NK-92 treated with Interleukin-12 subunit alpha and Interleukin-12 subunit beta, amount 100 ng/mL, for 24 hours (cell line): ENCODE results near the gene FGFR2.

Experiments
- DNase-seq: peaks from one replicate; lab custom pipeline; 2025; lab: John Stamatoyannopoulos, UW

FGFR2 gene

DNA sequence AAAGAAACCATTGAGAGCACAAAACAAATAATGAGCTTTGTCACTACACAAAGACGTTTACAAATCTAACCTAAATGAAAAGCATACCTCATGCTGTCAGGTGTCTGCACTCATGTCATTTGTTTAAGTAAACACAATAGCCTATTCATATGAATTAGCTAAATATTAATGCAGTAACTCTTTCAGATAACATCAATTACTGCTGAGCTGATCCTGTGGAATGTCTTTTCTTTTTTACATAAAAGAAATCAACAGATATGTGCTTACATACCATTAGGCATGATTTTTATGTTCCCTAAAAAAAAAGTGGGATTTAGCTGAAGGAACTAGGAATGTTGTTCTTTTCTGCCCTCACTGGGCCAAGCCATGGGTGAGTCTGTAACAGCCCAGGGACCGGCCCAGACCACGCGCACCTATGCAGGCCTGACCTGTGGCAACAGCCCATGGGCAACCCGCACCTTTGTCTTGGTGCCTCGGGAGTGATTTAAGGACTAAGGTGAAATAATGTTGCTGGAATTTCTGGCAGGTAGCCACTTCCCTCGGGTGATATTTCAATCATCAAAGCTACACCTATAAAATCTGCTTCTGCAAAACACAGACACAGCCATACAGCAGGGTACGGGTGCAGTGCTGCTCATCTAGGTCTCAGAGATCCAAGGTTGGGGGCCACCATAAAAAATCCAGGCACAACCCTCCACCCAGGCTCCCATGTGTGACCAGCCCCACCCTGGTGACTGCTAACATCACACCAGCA is 44.6 kb downstream of the FGFR2 start:
- no peak for DNase-seq

DNA sequence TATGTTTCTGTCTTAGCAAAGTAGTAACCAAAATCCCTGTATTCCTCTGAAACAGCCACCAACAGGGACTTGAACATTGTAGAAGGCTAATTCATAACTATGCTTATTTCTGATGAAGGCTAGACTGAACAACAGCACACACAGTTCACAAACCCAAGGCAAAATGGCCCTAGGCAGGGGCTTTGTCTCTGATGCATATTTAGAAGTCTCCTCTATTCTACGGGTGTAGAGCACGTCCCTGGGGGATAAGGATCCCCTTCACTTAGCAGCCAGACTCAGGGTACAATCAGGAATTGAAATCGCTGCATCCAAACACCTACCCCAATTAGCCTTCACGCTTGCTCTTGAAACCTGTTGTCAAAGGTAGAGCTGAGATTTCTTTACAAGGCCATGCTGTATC is 45.5 kb downstream of the FGFR2 start:
- no peak for DNase-seq

- DNase-seq = no peak
Observed at GRCh38 chr10:121551210-121551885, 46.9 kb downstream of the FGFR2 start.

DNA sequence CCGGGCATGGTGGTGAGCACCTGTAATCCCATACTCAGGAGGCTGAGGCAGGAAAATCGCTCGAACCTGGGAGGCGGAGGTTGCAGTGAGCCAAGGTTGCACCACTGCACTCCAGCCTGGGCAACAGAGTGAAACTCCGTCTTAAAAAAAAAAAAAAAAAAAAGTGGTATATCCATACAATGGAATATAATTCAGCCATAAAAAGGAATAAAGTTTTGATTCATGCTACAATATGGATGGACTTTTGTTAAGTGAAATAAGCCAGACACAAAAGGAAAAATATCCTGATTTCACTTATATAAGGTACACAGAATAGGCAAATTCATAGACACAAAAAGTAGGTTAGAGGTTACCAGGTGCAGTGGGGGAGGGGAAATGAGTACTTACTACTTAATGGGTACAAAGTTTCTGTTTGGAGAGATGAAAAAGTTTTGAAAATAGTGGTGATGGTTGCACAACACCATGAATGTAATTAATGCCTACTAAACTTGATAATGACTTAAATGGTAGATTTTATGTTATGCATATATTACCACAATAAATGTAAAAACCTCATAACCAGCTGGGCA is 53.9 kb downstream of the FGFR2 start:
- DNase-seq = no peak

DNA sequence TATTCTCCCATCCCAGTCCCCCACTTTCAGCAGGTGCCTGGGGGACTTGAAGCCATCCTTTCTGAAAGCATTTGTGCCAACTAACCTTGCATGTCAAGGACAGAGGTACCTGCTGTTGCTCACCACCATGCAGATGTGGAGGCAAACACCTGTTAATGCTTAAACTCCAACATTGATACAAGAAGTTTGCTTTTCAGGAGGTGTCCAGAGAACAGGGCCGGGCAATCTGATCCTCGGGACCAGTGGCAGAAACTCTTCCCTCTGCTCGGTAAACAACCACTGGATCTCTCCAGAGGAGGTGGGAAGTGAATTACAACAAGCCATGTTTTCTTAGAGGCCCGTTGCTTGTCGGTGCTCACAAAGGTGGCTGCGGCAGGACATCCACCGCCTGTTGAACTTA is 54.7 kb downstream of the FGFR2 start:
- no peak for DNase-seq

GRCh38 chr10:121541450-121542120 is 56.7 kb downstream of the FGFR2 start:
- no peak for DNase-seq

GRCh38 chr10:121540732-121541395 is 57.4 kb downstream of the FGFR2 start:
- no peak for DNase-seq

- no peak for DNase-seq
Observed at GRCh38 chr10:121539786-121540185, 58.5 kb downstream of the FGFR2 start.

GRCh38 chr10:121536310-121536913 is 61.8 kb downstream of the FGFR2 start:
- no peak for DNase-seq

GRCh38 chr10:121535381-121535780 is 62.9 kb downstream of the FGFR2 start:
- DNase-seq = no peak

GRCh38 chr10:121532292-121532864 is 65.9 kb downstream of the FGFR2 start:
- no peak for DNase-seq

DNA sequence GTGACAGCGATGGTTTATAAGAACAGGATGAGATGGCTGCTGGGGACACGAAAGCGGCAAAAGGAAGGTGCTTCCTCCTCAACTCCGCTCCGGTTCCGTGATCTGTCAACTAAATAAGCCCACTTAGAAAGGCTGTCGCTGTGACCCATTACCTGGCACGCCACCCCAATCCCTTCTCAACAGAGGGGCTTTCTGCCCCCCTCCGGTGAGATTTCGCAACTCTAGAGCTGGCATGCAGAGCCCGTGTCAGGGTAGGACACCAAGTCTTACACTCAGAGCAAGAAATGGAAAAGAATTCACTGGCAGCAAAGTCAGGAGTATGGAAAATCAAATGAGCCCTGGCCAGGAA is 66.4 kb downstream of the FGFR2 start:
- DNase-seq = no peak

DNA sequence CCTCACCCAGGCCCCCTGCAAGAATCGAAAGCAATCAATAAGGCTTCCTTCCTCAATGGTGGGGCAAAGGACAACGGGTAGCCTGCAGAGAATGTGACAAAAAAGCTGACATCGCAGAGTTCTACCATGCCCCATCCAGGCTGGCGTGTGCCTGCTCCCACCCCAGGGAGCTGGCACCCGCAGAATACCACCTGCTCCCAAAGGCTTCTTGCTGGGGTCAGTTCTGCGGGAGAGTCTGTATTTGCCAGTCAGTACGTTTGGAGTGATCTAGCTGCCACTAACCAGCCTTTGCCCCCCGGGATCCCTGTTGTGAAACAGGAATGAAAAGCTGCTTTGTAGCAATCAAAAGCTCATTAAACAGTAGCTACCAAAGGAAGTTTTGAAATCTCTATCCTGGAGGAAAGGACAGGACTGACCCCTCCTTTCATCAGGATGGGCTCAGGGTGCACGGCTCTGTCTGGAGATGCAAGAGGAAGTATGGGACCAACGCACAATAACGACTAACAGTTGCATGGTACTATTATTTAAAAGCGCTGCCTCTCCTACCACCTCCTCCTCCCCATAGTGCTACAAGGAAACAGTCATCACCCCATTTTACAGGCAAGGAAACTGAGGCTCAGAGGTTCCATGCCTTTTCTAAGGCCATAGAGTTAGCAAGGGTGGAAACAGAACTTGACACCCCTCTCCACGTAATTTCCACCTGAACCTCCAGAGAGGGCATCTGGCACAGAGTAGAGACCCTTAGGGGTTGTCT is 67.0 kb downstream of the FGFR2 start:
- DNase-seq = no peak

- DNase-seq = no peak
Observed at GRCh38 chr10:121530481-121531075, 67.7 kb downstream of the FGFR2 start.

DNA sequence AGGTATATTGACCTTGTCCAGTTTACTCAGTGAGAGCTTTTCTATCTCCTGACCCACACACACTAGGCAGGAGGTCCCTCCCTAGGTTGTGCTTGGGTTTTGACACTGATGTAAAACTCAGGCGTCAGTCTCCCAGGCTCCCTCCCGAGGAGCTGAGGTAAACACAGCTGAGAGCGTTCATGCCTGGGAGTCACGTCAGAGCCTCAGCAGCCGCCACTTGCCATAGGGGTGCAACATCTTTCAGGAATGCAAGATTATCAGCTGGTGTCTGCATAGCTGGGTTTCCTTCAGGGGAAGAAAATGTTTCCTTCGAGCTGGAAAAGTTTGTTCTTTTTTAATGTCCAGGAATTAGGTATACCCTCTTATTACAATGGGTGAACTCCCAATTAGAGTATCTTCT is 70.6 kb downstream of the FGFR2 start:
- no peak for DNase-seq

DNA sequence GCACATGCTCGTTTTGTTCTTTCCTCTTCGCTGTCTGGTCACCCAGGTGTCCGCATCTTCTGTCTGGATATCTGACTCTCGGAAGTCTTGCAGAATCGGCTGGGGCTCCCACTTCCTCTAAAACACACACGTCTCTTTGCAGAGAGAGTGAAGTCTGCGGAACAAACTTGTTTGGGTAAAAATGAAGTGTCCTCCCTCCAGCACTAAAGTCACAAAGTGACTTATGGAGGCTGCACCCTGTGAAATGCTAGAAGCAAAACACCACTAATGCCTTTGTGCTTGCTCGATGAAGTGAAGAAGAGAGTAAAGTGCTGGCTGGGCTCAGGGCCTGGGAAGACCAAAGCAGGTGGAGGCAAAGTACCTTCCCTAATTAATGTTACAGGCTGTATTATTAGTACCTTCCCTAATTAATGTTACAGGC is 71.4 kb downstream of the FGFR2 start:
- no peak for DNase-seq

DNA sequence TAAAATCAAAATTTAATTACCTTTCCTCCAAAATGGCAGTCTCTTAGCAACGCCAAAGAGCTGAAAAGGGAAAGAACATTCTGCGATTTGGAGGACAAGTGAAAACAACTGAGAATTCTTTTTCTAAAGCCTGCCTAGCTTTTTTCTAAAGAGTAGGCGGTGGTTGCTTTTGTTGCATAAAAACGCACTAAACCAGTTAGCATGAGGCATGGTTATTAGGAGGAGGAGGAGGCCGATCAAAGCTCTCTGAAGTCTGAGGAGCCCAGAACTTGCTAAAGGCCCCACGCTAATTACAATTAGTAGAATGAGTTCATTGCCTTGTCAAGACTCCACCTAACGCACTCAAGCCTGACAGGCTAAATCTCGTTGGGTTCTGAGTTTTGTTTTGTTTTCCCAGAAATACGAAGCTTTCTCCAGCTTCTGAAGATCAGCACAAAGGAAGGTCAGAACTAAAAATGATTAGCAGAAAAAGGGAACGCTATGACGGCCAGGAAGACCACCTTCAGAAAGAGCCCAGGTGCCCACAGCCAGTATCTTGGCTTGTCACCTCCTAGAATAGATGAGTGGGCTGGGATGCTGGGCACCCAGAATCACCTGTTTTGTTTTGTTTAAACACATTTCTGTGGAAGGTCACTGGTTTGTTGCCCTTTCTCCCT is 72.0 kb downstream of the FGFR2 start:
- DNase-seq = no peak

DNA sequence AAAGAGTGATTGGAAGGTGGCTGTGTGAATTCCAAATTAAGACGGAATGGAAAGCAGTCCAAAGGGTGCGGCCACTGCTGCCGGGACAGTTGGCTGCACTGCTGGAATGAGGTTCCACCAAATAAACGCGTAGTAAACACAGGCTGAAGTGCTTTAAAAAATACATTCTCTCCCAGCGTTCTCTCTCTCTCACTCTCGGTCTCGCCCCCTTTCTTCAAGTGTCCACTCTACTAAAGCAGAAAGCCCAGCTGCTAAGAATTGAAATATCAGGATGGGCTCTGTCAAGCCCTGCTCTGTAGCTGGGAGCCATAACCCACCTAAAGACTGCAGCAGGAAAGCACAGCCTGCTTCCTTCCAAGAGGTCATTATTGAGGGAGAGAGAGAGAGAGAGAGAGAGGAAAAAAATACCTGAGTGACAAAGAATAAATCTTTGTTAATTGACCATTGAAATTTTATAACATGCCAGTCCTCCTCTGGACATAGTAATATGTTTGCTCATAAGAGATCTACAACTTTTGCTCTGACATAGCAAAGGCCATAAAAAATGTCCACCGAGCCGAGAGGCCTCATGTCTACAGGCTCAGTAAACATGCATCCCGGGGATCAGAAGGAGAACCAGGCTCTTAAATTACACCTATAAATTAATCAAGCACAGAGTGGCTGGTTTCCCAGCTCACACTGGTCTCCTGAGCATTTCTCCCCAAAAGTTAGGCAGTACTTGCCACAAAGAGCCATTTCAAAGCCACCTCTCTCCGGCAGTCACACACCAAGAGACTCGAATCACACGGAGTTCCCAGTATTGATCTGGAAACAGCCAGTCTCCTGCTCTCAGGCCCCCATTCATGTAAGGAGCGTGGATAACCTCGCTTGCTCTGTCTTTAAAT is 72.8 kb downstream of the FGFR2 start:
- no peak for DNase-seq
